HG02759 (cell line): ENCODE results near the gene CD300A.
A peak's percentile ranks its signal among the peaks of the same experiment; 100 is the strongest.
"Not testable (repeated sequence)": the region's sequence is repeated elsewhere in the genome, so short reads cannot be mapped to it uniquely, and the experiment has no call there.

ENCODE experiments used
- ATAC-seq: cut with Tn5 transposase; IDR thresholded peaks from one replicate; pipeline ENCODE4 v1.9.1; 2021; ENCODE audit warnings: mild to moderate bottlenecking, moderate library complexity; ENCODE audit not compliant: unreplicated experiment

The CD300A gene

DNA sequence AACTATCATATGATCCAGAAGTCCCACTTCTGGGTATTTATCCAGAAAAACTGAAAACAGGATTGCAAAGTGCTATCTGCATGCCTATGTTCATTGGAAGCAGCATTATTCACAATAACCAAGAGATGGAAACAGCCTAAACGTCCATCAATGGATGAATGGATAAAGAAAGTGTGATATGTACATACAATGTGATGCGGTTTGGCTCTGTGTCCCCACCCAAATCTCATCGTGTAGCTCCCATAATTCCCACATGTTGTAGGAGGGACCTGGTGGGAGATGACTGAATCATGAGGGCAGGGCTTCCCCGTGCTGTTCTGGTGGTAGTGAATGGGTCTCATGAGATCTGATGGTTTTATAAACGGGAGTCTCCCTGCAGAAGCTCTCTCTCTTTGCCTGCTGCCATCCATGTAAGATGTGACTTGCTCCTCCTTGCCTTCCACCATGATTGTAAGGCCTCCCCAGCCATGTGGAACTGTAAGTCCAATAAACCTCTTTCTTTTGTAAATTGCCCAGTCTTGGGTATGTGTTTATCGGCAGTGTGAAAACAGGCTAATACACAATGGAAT is 52.1 kb downstream of the CD300A start:
- not testable (repeated sequence) for ATAC-seq

DNA sequence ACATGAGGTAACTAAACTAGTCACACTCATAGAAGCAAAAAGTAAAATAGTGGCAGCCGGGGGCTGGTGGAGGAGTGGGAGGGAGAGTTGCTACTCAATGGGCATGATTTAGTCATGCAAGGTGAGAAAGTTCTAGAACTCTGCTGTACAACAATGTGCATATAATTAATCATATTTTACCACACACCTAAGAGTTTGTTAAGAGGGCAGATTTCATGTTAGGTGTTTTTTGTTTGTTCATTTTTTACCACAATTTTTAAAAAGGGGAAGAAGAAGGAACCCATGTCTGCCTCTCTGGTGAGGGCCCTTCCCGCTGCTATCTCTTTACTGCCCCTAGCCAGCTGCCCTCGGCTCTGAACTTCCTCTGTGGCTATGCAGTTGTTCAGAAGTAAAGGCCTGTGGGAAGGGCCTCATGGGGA is 53.6 kb downstream of the CD300A start:
- no peak for ATAC-seq

DNA sequence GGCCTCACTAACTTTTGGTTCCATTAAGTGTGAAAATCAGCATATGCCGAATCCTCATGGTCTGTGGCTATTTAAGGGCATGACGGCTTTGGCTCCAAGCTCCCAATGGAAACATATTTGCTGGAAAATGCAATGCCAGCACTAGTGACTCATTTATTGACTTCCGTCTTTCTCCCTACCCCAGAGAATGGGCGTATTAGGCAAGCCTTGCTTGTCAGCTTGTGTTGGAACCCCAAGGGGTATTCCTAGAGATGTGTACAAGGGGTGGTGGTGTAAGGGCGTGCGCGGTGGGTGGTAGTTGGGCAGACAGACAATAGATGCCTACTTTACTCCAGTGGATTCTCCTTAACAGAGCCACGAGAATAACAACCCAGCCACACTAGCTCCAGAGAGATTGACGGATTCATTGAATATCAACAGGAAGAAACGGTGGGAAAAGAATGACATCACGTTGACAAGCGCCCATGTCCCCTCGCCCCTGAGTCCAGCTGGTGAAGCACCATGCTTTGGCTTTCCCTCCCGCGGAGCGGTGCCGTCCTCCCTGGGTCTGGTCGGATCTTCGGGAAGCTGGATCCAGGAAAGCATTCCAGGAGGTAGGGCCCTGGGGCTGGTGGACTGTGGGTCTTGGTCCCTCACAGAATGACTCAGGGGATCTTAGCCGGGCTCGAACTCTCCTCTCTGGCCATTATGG is 54.5 kb downstream of the CD300A start:
- ATAC-seq: no peak

DNA sequence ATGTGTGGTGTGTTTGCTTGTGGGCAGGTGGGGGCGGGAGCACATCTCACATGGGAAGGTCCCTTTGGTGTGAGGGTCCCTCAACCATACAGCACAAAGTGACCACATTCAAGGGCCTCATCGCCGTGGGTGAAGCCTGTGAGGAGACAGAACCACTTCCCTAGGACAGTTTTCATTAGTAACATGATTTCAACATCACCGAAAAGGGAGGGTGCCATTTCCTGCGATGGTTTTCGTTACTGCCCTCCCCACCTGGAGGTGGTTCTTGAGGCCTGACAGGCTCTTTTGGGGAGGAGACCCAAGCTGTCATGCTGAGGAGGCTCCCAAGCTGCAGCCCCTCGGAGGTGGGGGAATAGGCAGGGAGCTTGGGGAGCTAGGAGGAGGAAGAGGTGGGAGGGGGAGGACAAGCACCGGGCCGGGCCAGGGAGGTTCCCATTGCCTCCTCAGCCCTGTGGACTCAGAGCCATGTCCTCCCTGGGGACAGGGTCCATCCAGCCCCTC is 55.3 kb downstream of the CD300A start:
- no peak for ATAC-seq

DNA sequence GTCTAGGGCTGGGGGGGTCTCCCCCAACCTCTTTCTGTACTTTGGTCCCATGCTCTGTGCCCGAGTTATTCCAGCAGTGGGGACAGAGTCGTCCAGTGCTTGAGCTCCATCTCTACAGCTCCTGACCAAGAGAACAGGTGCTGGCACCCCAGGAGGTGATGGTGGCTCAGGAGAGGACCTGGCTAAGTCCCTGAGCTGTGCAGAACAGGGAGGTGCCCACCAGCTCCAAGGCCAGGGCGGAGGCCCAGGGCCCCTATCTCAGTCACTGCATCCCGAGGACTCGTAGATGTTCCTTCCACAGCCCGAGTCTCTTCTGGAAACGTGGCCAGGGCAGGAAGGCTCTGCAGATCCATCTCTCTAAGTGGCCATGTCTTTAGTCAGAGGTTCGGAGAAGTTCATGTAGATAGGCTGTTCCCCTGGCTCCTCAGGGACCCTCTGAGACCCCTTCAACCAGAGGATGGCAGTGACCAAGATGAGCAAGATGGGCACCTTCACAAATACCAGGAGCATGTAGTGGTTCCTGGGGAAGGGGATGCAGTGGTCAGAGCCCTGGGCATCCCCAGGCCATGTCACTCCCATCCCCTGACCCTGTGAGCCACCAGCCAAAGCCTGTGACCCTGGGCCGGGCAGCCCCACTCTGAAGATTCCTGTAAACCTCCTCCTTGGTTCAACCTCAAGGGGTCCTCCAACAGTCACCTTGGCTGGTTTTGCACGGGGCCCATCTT is 56.1 kb downstream of the CD300A start:
- ATAC-seq: no peak

DNA sequence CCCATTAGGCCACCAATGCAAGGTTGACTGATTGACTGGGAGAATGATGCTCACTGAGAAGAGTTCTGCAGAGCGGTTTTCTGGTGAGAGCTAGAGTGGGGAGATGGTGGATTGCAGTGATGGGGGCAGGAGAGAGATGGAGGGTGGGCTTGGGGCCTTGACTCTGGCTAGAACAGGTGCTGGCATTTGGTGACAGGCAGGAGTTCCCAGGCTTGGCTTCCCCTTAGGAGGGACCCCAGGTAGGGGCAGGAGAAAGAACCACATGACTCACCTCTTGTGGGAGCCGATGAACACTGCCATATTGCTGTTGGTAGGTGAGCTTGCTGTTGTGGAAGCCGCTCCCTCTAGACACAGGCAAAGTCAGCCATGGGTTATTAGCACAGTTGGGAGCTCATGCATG is 56.9 kb downstream of the CD300A start:
- ATAC-seq: no peak

DNA sequence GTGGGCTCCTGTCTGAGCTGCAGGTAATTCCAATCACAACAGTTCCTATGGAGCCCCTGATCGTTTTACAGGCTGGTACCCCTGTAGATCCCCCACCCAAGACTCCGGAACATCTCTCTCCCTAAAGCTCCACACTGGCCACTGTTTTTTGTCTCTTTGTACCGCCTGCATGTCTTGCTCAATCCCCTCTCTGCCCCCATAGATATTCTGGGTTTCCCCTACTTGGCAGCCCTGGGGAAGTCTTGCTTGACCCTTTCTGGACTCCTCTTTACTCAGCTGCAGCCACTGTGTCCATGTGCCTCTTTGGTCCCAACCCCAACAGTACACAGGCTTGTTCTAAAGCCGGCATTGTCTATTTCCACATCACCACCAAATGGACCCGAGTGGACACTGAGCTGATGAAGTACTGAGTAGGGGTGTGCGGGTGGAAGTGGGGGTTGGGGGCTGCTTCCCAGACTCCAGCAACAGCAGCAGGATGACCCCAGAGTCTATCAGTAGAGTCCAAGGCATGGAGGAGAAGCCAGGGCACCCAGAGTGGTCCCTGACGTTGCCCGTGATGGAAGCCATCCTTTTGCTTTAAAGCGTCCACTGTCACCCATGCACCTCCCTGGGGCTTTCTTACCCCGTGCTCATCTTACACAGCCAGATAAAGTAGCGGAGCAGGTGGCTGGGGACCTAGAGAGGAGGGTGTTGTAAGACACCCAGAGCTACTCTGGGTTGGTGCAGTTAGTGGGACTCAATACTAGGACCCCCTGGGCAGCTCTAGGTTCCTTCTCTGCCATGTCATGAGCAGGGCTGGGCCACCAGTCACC is 58.4 kb downstream of the CD300A start:
- no peak for ATAC-seq

DNA sequence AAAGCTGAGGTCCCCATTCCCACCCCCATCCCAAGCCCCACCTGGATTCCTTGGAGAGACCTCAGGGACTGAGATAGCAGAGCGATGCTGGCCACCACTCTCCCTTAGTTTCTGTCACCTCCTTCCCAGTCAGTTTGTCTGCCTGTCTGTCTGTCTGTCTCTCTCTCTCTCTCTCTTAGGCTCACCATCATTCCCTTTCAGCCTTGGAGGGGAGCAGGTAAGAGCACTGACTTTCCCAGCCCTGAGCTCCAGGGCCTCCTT is 59.0 kb downstream of the CD300A start:
- ATAC-seq: no peak

DNA sequence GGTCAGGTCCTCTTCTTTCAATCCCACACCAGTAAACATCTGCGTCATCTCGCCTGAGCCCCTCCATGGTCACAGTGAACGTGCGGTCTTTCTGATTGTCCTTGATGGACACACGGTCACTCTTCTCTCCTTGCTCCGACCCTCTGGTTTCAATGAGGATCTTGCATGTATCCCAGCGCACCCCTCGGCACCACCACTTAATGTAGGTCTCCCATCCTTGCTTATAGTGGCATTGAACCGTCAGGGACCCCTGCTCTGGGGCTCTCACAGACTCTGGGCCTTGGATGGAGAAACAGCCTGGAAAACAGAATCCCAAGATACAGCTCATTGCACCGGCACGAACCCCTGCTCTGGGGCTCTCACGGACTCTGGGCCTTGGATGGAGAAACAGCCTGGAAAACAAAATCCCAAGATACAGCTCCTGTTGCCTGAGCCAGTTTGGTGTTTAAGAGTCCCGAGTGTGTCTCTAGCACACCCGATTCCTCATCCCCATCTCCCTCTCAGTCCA is 59.4 kb downstream of the CD300A start:
- no peak for ATAC-seq

DNA sequence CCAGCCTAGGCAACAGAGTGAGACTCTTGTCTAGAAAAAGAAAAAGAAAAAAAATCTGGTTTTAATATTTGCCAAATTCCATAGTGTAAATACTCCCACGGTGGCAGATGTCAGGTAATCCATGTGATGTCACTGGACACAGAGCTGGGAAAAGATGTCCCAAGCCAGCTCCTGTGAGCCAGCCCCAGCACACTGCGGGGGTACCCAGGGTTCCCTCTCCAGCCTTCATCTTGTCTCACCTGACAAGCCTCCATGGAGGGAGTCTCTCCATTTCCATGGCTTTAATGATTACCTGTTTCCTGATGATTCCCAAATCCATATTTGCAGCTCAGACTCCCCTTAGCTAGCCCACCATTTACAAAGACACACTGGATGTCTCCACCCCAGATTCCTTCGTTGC is 60.2 kb downstream of the CD300A start:
- ATAC-seq: no peak

DNA sequence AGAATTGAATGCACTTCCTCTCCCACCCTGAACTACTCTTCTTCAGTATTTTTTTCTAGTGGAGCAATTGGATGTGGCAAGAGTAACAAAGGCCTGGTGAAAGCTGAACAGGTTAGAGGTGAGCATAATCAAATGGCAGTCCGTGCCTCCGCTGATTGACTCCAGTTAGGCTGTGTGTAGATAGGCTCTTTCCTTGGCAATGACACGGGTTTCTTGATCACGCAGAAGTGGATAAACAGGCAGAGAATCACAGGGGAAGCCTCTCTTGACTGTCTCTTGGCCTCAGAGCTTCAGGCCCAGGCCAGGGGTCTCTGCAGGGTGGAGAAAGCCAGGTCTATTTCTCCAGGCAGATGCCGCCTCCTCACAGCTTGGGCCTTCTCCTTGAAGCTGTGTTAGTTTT is 60.6 kb downstream of the CD300A start:
- ATAC-seq: no peak

DNA sequence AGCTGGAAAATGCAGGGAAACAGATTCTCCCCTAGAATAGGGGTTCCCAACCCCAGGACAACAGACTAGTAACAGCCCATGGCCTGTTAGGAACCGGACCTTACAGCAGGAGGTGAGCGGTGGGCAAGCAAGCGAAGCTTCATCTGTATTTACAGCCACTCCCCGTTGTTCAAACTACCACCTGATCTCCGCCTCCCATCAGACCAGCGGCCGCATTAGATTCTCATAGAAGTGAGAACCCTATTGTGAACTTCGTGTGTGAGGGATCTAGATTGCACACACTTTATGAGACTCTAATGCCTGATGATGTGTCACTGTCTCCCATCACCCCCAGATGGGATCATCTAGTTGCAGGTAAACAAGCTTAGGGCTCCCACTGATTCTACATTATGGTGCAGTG is 61.3 kb downstream of the CD300A start:
- no peak for ATAC-seq

DNA sequence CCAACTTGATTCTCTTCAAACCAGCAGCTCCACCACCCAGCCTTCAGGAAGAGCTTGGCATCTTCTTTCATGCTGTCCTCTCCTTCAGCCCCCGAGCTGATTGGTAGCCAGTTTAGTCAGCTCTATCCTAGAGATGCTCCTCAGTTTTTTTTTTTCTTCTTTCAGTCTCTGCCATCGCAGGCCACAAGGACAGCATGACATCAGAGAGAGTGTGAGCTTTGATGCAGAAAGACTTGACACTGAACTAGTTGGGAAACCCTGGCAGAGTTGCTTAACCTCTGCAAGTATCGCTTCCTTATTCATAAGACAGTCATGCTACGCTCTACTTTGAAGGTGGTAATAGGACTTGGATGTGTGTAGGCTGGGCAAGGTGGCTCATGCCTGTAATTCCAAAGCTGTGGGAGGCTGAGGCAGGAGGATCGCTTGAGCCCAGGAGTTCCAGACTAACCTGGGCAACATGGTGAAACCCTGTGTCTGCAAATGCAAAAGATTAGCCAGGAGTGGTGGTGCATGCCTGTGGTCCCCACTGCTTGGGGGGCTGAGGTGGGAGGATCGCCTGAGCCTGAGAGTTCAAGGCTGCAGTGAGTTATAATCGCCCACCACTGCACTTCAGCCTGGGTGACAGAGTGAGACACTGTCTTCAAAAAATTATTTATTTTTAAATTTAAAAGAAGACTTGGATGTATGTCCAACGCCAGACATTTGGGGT is 62.2 kb downstream of the CD300A start:
- ATAC-seq: peak; percentile 83

DNA sequence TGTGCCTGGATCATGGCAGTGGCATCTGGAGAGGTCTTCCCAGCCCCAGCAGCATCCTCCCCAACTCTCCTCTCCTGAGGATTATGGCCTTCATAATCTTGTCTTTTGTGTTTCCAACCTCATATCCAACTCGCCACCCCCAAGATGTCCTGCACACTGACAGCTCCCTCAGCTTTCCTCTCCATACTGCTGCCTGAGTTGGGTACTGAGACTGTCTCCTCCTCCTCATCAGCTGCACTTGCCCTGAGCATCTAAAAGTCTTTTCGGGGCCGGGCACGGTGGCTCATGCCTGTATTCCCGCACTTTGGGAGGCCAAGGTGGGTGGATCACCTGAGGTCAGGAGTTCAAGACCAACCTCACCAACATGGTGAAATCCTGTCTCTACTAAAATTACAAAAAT is 62.8 kb downstream of the CD300A start:
- ATAC-seq: no peak

DNA sequence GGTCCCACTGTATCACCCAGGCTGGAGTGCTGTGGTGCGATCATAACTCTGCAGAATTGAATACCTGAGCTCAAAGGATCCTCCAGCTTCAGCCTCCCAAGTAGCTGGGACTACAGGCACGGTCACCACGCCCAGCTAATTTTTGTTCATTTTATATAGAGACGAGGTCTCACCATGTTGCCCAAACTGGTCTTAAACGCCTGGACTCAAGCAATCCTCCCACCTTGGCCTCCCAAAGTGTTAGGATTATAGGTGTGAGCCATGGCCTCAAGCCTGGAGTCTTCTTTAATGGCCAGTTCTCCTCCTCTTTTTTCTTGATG is 64.4 kb downstream of the CD300A start:
- ATAC-seq: no peak

DNA sequence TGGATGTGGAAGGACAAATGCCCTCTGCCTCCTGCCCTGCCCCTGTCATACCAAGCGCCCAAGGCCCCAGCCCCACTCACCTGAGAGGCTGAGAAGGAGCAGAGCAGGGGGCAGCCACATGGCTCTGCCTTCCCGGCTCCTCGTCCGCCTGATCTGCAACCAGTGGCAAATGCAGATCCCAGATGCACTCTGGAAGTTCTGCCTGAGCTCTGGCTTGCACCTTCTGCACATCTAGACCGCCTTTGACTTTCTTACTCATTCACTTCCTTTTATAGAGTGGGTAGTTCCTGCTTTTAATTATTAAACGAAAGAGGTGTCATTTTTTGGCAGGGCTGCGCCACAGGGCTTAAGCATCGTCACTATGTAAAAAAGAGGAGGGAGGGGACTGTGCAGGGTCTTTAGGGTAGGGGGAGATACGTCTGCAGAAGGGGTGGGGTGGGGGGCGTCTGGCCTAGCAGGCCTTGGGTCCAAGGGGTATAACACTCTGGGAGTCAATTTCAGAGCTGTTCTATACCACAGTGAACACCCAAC is 64.9 kb downstream of the CD300A start, which contains the start of gene CD300LB:
CD300LB (minus strand) TSS at position 245 of the 531 bp plus-strand sequence; CDS start at position 120, 125 bp downstream.
- ATAC-seq: no peak

DNA sequence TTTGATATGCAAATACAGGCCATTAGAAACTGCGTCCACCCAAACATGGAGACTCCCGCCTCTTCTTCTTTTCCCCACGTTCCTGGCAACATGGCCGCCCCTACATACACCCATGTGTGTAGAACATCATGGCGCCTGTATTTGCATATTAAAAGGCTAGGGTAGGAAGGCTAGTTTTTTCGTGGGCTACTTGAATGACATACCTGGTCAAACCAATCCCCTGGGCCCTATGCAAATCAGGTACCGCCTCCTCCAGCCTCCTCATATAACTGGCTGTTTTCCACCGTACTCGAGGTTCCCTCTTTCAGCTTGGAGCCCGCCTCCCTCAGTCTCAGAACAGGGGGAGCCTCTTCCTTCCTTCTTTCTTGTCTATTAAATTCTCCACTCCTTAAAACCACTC is 65.7 kb downstream of the CD300A start:
- no peak for ATAC-seq
